GM23338 (cell line): ENCODE measurements around the gene RHOA. TPM values are rescaled to one million over a fixed set of nuclear protein-coding genes. Genes with fewer than 3 reads are reported as not detected.
"Not testable (repeated sequence)": the region's sequence is repeated elsewhere in the genome, so short reads cannot be mapped to it uniquely, and the experiment has no call there.

ENCODE experiments used
- ATAC-seq: fragments of 200-7000 bp; cut with Tn5 transposase; 3 replicates; pipeline ENCODE4 v1.9.1; 2020
- DNase-seq: peaks from one replicate; pipeline ENCODE4 v3.0.0-alpha.2; 2015; ENCODE audit warnings: low spot score
- H2AFZ ChIP-seq: fragments of 200-600 bp; sonication (generic); 2 replicates; pipeline ENCODE4 v1.8.0; 2016; ENCODE audit warnings: antibody characterized with exemption, mild to moderate bottlenecking, moderate library complexity
- H3F3A ChIP-seq: fragments of 200-600 bp; sonication (generic); replicated peaks from 2 replicates; pipeline ENCODE4 v1.8.0; 2017; ENCODE audit warnings: antibody characterized with exemption, mixed run types, low read depth
- H3K27ac ChIP-seq: fragments of 200-600 bp; sonication (generic); 2 replicates; pipeline ENCODE4 v1.6.1; 2016; ENCODE audit warnings: low read depth
- H3K27me3 ChIP-seq: fragments of 200-600 bp; sonication (generic); 2 replicates; pipeline ENCODE4 v1.8.0; 2016; ENCODE audit warnings: mild to moderate bottlenecking, mixed run types, moderate library complexity; ENCODE audit not compliant: insufficient read depth
- H3K36me3 ChIP-seq: fragments of 200-600 bp; sonication (generic); 2 replicates; pipeline ENCODE4 v1.8.0; 2016; ENCODE audit warnings: mild to moderate bottlenecking; ENCODE audit not compliant: insufficient read depth
- H3K4me1 ChIP-seq: fragments of 200-600 bp; sonication (generic); 2 replicates; pipeline ENCODE4 v1.8.0; 2016; ENCODE audit warnings: mild to moderate bottlenecking, moderate library complexity; ENCODE audit not compliant: insufficient read depth
- H3K4me2 ChIP-seq: fragments of 200-600 bp; sonication (generic); 2 replicates; pipeline ENCODE4 v1.7.1; 2017; ENCODE audit warnings: mixed run types
- H3K4me3 ChIP-seq: fragments of 200-600 bp; sonication (generic); 2 replicates; pipeline ENCODE4 v1.6.1; 2016; ENCODE audit warnings: mixed run types
- H3K79me2 ChIP-seq: fragments of 200-600 bp; sonication (generic); replicated peaks from 2 replicates; pipeline ENCODE4 v1.8.0; 2017; ENCODE audit warnings: mild to moderate bottlenecking; ENCODE audit not compliant: insufficient read depth
- H3K9me2 ChIP-seq: fragments of 200-600 bp; sonication (generic); 2 replicates; pipeline ENCODE4 v1.8.0; 2017; ENCODE audit not compliant: insufficient read depth
- H4K20me1 ChIP-seq: fragments of 200-600 bp; sonication (generic); replicated peaks from 2 replicates; pipeline ENCODE4 v1.8.0; 2017; ENCODE audit warnings: mild to moderate bottlenecking; ENCODE audit not compliant: insufficient read depth
- H3K27ac Mint-ChIP-seq: 2 replicates; pipeline ENCODE4 v1.8.0; 2020; ENCODE audit warnings: inconsistent platforms, mild to moderate bottlenecking, moderate library complexity, mixed read lengths
- H3K27me3 Mint-ChIP-seq: 3 replicates; pipeline ENCODE4 v1.8.0; 2022; ENCODE audit warnings: low read depth, mild to moderate bottlenecking, moderate library complexity, mixed read lengths, inconsistent platforms; ENCODE audit not compliant: insufficient read depth, poor library complexity
- H3K36me3 Mint-ChIP-seq: 3 replicates; pipeline ENCODE4 v1.8.0; 2021; ENCODE audit warnings: low read depth, mild to moderate bottlenecking, inconsistent platforms, moderate library complexity, mixed read lengths
- H3K4me1 Mint-ChIP-seq: 3 replicates; pipeline ENCODE4 v1.8.0; 2020; ENCODE audit warnings: mild to moderate bottlenecking, inconsistent platforms, mixed read lengths
- H3K4me3 Mint-ChIP-seq: 3 replicates; pipeline ENCODE4 v1.8.0; 2021; ENCODE audit warnings: moderate library complexity, mild to moderate bottlenecking, inconsistent platforms, mixed read lengths
- H3K9me3 Mint-ChIP-seq: 3 replicates; pipeline ENCODE4 v1.8.0; 2020; ENCODE audit warnings: moderate library complexity, mild to moderate bottlenecking, inconsistent platforms, mixed read lengths
- CREB1 ChIP-seq: fragments of 250-450 bp; sonication (Bioruptor Pico); IDR thresholded peaks from 2 replicates; pipeline ENCODE4 v1.5.0; 2020; ENCODE audit warnings: low read depth, mild to moderate bottlenecking, moderate library complexity
- CTCF ChIP-seq, 2 experiments: fragments of 200-600 bp in 1 of 2; sonication (generic) in 1 of 2; conservative IDR thresholded peaks; 2 replicates each; pipeline versions ENCODE4 v1.5.1 to v1.6.1; 2016 to 2017; ENCODE audit warnings: antibody characterized with exemption in 2 of 2, low read depth in 2 of 2, mild to moderate bottlenecking in 2 of 2, moderate library complexity in 1 of 2
- ETS1 ChIP-seq: IDR thresholded peaks from 2 replicates; pipeline ENCODE4 v1.6.1; 2016; ENCODE audit warnings: antibody characterized with exemption
- EZH2 ChIP-seq: fragments of 200-600 bp; sonication (generic); IDR thresholded peaks from one replicate; pipeline ENCODE4 v1.8.0; 2017; ENCODE audit warnings: antibody characterized with exemption, mild to moderate bottlenecking, low read depth; ENCODE audit not compliant: unreplicated experiment
- EZH2phosphoT487 ChIP-seq: fragments of 200-600 bp; sonication (generic); IDR thresholded peaks from one replicate; pipeline ENCODE4 v1.8.1; 2018; ENCODE audit warnings: antibody characterized with exemption; ENCODE audit not compliant: unreplicated experiment
- JUNB ChIP-seq: IDR thresholded peaks from one replicate; pipeline ENCODE4 v1.6.1; 2016; ENCODE audit warnings: antibody characterized with exemption; ENCODE audit not compliant: unreplicated experiment
- REST ChIP-seq: IDR thresholded peaks from one replicate; pipeline ENCODE4 v1.6.1; 2018; ENCODE audit warnings: antibody characterized with exemption; ENCODE audit not compliant: unreplicated experiment
- STAT1 ChIP-seq: IDR thresholded peaks from one replicate; pipeline ENCODE4 v1.6.1; 2016; ENCODE audit warnings: antibody characterized with exemption; ENCODE audit not compliant: unreplicated experiment
- ZNF331 ChIP-seq: fragments of 250-450 bp; sonication (Bioruptor Pico); IDR thresholded peaks from 2 replicates; pipeline ENCODE4 v1.5.0; 2020; ENCODE audit warnings: low read depth, mild to moderate bottlenecking, moderate library complexity
- polyA plus RNA-seq: library from polyadenylated mRNA; unstranded; fragments of >200 nt; fragmentation: Nextera tagmentation; extraction: Ambion mirVana; gene quantifications from 2 replicates; pipeline ENCODE4 v1.2.1, GENCODE V29; 2016
- total RNA-seq: library from RNA; depleted of rRNA; stranded (reverse); fragments of >200 nt; shearing (Covaris generic); gene quantifications from 2 replicates; pipeline ENCODE4 v1.2.3, GENCODE V29; 2014

Gene RHOA
- total and polyA plus RNA-seq, 2 experiments from 2014 or later = 248 to 373 TPM

- no peak for TF ChIP-seq REST
- TF ChIP-seq CREB1 (CRISPR knock-in tag) = no peak
- TF ChIP-seq ZNF331 (CRISPR knock-in tag) = no peak
- TF ChIP-seq EZH2phosphoT487 = no peak
- no peak for TF ChIP-seq STAT1
- TF ChIP-seq CTCF (conservative IDR thresholded peaks at IDR 0.05; ENCODE audit: low read depth in 2 of 2) = no peak
- no peak for TF ChIP-seq EZH2
- no peak for TF ChIP-seq JUNB
- TF ChIP-seq ETS1 = no peak
Observed at GRCh38 chr3:49406571-49407565, 4.9 kb downstream of the RHOA start (continued).

GRCh38 chr3:49405570-49405969 is 6.2 kb downstream of the RHOA start:
- not testable (repeated sequence) for ATAC-seq, H3K27me3 Mint-ChIP-seq, H3K27ac ChIP-seq

More at GRCh38 chr3:49405570-49405969, 6.2 kb downstream of the RHOA start:
- H4K20me1 ChIP-seq = peaks cover 83% of the 10 kb centered on the region
- not testable (repeated sequence) for H3K9me3 Mint-ChIP-seq, H3K27ac Mint-ChIP-seq, H2AFZ ChIP-seq, H3K4me2 ChIP-seq, H3K9me2 ChIP-seq, H3K27me3 ChIP-seq, H3K36me3 ChIP-seq, H3K4me3 ChIP-seq, DNase-seq, H3K4me3 Mint-ChIP-seq
- peaks cover 13% of the 10 kb centered on the region; the same call in 1 of the 2 replicates for H3F3A ChIP-seq
- Mint-ChIP-seq H3K4me1 (peaks cover 29% of the 10 kb centered on the region), H3K36me3 (peaks cover 18% of the 10 kb centered on the region; the same call in 2 of the 3 replicates)
- H3K79me2 ChIP-seq = peaks cover 100% of the 10 kb centered on the region
- peaks cover 13% of the 10 kb centered on the region for H3K4me1 ChIP-seq
